Raji (cell line): ENCODE data around the gene APC2.

ENCODE experiments used
- POLR2A ChIP-seq: IDR thresholded peaks from 2 replicates; pipeline ENCODE4 v1.6.1; 2011; ENCODE audit warnings: low read depth, low read length, control low read depth; ENCODE audit not compliant: insufficient read depth

The APC2 gene

DNA sequence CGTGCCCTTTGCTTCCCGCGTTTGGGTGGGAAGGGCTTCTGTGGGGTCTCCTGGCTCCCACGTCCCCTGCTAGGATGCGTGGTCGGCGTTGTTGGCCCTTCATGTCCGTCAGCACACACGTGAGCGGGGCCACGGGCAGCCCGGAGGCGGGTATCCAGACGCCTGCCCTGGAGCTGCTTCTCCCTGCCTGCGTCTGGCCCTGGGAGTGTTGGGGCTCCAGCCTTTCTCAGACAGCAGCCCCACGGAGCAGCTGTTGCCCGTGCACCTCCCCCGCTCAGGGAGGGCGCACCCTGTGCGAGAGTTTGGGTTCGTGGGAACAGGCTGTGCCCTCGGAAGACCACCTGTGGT is 28.0 kb upstream of the APC2 start:
- TF ChIP-seq POLR2A, result no peak

DNA sequence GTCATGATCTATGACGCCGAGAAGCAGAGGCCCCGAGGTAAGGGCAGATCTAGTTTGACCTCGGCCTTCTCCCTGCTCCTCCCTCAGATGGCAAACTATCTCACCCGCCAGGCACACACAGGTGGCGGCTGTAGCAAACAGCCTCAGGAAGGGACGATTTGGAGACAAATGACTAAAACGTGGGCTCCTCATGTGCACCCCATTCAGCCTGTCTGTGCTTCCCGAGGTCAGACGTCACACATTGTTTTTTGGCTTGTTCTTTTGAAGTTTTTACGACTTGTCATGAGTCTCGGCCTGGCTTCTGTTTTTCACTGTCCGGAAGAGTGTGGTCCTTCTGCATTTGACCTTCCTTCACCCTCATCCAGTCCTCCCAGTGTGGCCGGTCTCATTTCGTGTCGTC is 27.6 kb upstream of the APC2 start:
- TF ChIP-seq POLR2A, result no peak

DNA sequence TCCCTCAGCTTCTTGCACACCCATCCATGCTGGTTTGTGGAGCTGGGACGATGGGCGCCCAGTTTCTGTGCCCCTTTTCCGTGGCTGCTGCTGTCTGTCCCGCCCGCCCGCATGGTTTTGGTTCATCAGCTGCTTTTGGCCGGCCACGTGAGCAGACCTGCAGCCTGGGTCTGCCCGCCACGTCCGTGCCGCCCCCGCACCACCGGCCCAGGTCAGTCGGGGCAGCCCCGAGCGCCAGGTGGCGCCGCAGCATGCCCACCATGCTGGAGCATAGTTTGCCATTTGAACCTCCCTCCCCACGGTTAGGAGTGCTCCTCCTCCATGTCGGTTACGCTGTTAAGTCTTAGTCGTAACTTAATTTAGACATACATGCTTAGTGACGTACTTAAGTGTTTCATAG is 27.0 kb upstream of the APC2 start:
- no peak for TF ChIP-seq POLR2A

DNA sequence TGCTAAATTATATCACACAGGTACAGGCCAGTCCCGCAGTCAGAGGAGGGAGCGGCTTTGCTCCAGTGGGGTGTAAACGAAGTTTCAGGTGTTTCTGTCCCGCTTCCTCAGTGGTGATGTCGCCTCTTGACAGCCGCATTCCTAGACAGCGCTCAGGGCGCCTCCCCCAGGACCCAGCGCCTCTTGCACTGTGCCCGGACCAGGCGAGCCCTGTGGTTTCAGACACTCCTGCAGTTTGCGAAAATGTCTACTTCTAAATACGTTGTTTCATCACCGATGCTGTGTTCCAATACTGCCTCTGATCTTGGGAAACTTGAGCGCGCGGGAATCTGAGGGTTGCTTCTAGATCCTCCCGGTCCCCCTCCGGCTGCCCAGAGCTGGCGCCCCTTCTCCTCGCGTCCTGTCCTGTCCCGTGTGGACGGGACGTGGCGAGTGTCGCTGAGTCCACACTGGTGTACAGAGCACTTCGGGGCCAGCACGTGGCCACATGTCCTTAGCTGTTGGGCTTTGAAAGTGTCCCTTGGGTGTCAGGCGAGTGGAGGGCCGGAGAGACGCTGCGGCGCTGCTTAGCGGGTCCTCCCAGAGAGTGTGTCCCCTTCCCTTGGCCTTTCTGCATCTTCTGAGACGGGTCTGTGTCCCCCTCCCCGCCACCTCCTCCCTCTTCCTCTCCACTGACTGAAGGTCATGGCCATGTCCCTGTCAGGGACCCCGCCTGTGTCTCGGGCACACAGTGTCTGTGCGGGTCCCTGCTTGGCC is 26.3 kb upstream of the APC2 start:
- no peak for TF ChIP-seq POLR2A

DNA sequence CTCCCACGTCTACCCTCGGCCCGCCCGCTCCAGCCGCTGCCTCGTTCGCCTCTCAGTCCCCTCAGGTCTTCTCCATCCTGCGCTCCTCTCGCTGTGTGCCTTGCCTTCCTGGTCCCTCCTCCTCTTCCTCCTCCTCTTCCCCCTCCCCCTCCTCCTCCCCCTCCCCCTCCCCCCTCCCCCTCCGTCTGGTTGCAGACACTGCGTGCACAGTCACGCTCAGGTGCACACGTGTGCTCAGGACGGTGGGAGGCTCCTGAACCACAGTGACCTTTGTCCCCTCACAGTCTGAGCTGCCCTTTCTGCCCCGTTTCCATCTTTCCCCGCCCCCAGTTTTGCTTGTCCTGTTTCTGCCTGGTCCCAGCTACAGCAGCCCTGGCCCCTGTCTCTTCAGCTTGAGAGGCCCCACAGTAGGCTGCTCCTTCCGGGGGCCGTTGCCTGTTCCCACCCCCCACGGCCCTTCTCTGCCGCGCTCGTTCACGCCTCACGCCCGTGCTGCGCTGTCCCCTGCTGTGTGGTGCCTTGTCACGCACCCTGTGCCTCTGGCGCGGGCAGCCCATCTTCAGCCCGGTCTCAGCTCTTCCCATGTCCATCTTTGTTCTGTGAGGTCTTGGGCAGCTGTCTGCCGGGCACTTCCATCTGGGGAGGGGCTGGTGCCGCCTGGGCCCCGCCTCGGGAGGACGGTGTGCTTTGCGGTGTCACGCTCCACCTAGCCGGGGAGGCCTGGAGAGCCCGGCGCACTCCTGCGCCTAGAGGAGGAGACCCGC is 25.5 kb upstream of the APC2 start:
- no peak for TF ChIP-seq POLR2A

DNA sequence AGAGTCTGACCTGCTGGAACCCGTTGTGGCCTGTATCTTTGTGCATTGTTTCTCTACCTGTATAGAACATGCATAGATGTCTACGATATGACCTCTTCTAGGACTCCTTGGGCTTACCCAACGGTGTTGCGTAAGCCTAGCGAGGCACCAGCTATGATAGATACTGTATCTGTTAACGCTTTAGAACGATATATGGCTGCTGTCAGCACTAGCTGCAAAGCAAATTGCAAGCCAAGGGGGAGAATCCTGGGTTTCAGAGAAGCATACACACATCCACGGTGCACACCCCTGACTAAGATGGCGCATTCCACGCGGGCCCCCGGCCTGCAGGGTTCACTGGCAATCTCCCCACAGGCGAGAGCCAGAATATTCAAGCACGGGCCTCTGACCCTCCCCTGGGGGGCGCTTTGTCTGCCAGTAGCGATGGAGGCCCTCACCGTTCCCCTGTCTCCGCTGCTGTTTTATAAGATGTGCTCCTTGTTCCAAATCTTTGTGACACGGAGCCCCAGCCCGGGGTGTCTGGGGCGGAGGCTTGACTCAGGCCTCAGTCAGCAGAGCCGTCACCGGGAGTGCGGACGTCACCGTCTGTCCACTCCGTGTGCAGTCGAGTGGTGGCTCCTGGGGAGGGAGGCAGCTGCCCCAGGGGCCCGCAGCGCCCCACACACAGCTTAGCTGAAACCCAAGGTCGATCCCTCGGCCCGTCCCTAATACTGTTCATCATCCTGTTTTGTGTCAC is 24.7 kb upstream of the APC2 start:
- TF ChIP-seq POLR2A, result no peak

DNA sequence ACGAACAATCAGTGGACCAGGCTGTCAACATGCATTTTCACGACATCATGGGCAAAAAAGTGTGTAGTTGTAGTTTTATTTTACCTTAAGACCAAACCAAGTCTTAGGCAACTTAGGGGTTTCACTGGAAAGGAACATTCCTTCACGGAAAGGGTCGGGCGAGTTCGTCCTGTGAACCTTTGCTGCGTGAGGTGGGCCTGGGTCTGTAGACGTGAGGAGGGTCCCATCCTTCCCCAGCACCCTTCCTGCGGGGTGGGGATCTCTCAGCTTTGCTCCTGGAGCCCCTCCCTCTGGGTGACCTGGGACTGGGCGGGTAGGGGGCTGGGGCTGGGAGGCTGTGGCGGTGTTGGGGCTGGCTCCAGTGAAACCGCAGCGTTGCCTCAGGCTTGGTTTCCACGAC is 24.0 kb upstream of the APC2 start:
- no peak for TF ChIP-seq POLR2A

DNA sequence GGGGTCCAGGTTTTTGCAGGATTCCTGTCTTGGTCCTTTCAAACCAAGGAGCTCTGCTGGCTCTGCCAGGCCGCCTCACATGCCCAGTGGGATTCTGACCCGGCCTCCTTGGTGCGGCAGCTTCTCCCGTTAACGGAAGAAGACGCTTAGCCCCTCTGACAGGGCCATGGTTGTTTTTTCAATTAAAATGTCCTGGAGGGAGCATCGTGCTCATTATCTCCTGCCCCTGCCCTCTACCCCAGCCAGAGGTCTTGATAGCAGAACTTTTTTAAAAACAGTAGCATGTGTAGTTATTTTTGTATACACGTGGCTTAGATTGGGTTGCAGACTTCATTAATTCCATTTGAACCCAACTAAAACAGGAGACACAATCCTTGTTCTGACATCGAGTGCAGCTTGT is 23.2 kb upstream of the APC2 start:
- TF ChIP-seq POLR2A, result no peak

DNA sequence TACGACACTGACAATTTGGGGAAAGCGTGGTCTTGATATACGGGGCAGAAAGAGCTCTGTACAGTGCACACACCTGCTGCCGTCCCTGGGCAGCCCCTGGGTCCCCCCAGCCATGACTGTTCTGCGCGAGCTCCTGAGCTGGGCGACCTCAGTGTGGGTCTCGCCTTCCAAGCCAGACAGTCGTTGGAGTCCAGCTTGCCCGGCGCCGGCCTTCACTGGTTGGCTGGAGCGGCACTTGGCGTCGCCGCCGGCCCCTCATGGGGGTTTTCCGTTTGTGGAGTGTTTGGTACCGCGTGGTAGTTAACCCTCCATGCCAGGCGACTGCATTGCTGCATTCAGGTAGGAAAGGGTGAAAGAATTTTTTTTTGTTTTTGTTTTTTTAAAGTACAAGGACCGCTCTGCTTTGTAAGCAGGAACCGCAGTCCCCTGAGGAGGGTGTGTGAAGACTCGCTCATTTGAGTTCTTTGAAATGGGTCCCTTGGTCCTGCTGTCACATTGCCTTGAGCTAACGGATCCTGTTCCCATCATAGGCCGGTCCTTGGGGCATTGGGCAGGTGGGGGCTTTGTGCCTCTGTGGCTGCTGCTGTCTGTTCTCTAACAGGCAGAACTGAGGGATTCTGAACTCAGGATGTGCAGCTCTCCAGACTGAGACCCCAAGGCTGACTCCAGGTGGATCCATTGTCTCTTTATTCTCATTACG is 22.6 kb upstream of the APC2 start:
- no peak for TF ChIP-seq POLR2A

DNA sequence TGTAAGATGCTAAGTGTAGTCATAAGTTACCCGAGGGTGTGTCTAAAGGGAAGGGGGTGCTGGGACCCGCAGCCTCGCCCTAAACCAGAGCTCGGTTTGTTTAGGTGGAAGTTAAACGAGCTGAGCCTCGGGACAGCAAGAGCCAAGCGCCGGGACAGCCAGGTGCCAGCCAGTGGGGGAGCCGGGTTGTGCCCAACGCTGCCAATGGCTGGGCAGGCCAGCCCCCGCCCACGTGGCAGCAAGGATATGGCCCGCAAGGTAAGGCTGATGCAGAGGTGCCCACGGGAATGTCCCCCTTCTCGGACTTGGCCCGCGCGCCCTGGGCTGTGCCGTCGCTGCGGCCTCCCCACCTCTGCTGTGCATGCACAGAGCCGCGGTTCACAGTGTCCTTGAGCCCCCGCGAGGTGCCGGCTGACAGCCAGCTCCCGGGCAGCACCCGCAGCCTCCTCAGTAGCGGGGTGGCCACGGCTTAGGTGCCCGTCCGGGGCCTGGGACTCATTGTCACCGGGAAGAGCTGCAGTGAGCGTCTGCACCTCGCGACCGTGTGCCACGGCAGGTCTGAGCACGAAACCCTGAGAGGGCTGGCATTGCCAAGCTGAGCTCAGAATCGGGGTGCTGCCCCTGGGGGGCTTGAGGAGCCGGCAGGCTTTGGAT is 21.1 kb upstream of the APC2 start:
- no peak for TF ChIP-seq POLR2A

DNA sequence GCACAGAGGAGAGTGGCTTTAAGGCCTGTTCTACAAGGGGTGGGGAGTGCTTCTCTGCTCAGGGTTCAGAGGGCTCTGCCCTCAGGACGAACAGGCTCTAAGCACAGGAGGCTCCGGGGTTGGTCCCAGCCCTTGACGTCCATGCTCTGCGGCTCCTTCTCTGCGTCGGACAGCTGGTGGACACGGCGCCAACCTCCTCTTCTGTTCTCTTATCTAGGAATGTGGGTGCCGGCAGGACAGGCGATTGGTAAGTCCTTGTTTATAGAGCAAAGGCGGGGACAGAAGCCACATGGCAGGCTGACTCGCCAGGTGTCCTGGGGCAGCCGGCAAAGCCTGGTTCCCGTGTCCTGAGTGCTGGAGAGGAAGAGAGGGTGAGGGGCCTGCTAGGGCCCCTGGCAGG is 20.2 kb upstream of the APC2 start:
- TF ChIP-seq POLR2A, result no peak

DNA sequence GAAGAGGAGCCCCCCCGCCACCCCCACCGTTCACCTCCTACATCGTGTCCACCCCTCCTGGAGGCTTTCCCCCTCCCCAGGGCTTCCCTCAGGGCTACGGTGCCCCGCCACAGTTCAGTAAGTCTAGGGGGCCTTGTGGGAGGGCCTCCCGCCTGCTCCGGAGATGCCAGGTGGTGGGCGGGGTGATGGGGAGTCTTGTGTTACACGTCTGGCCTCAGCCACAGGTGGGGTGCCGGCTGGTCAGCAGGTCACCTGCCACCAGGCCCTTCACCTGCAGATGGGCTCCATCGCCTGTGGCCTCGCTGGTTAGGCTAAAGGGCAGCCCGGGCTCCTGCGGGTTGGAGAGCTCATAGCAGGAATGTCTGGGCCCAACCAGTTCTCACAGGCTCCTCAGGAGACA is 19.7 kb upstream of the APC2 start:
- TF ChIP-seq POLR2A, result no peak

DNA sequence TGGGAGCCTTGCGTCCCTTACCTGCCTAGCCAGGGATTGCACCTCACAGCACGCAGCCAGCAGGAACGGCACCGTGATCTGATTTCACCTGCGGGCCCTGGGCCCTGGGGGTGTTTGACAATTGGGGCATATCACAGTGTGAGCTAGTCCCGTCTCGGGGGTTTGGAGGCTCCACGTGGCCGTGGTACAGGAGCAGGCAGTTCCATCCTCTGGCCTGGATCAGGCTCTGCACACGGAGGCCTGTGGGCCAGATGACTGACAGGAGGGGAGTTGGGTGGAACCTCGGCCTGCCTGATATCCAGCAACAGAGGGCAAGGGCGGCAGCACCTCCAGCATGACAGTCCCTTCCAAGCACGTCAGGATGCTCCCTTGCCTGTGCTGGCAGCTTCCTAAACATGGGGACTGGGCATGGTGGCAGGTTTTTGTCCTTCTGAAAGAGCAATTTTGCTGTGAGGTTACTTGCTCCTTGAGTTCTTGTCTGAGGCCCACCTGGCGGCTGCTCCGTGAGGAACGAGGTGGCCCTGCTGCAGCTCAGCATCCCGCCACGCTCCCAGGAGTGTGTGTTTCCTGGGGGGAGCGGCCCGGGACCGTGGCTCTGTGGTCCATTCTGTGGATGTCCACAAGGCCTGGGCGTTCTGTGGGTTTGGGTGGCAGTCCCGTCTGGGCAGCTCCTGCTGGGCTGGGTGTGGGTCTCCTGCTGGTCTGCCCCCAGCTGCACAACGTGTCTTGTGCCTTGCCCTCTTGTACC is 18.0 kb upstream of the APC2 start:
- TF ChIP-seq POLR2A, result no peak

DNA sequence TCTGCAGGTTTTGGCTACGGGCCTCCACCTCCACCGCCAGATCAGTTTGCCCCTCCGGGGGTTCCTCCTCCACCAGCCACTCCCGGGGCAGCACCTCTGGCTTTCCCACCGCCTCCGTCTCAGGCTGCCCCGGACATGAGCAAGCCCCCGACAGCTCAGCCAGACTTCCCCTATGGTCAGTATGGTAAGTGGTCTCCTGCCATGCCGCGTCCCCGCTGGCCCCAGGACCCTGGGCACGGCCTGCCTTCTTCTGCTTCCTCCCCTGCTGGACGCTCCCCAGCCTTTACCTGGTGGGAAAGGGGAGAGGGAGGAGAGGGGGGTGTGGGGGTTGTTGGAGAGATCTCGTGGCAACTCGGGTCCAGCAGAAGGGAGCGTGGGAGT is 17.4 kb upstream of the APC2 start:
- no peak for TF ChIP-seq POLR2A
